ENCODE results near the gene CUBN. TPM values are rescaled to one million over a fixed set of nuclear protein-coding genes. Genes with fewer than 3 reads are reported as not detected.

The CUBN gene
- total RNA-seq, 1 experiment from 2014 or later, result 1.3 TPM

DNA sequence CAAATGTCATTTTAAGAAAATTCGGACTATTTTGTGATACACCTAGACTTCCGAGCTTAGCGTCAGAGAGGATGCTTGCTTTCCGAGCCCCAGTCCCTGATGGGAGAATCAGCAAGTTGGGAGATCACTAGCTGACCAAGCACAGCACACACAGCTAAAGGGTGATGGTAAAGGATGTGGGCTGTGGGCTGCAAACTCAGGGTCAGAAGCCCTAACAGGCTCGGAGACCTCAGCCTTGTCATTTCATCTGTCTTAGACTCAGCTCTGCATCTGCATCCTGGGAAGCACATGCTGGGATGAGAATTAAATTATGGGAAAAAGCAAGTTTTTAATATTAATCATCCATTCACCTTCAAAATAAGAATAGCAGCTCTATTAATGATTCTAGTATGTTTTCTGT, 3.3 kb downstream of the CUBN start:
- intact Hi-C loops (cut with micrococcal nuclease; ENCODE audit: unreplicated experiment) (no loop called here), in situ Hi-C loops (cut with HindIII; ENCODE audit: low pct_unique_long_range_greater_than_20kb, low sequenced_read_pairs) (no loop called here)
- no TSS peak for BruUV-seq (replicated peaks)
- TF ChIP-seq SIN3A (IDR thresholded peaks at IDR 0.05; ENCODE audit: borderline replicate concordance, insufficient read depth, low read depth, low read length) (no peak), POLR2AphosphoS5 (IDR thresholded peaks at IDR 0.05; ENCODE audit: low read depth, low read length) (no peak), TCF7L2 (IDR thresholded peaks at IDR 0.05; ENCODE audit: low read depth, low read length) (no peak)
- TF ChIP-seq, protein P1, sequence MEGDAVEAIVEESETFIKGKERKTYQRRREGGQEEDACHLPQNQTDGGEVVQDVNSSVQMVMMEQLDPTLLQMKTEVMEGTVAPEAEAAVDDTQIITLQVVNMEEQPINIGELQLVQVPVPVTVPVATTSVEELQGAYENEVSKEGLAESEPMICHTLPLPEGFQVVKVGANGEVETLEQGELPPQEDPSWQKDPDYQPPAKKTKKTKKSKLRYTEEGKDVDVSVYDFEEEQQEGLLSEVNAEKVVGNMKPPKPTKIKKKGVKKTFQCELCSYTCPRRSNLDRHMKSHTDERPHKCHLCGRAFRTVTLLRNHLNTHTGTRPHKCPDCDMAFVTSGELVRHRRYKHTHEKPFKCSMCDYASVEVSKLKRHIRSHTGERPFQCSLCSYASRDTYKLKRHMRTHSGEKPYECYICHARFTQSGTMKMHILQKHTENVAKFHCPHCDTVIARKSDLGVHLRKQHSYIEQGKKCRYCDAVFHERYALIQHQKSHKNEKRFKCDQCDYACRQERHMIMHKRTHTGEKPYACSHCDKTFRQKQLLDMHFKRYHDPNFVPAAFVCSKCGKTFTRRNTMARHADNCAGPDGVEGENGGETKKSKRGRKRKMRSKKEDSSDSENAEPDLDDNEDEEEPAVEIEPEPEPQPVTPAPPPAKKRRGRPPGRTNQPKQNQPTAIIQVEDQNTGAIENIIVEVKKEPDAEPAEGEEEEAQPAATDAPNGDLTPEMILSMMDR (IDR thresholded peaks at IDR 0.05), result no peak
- TF ChIP-seq, protein P2, sequence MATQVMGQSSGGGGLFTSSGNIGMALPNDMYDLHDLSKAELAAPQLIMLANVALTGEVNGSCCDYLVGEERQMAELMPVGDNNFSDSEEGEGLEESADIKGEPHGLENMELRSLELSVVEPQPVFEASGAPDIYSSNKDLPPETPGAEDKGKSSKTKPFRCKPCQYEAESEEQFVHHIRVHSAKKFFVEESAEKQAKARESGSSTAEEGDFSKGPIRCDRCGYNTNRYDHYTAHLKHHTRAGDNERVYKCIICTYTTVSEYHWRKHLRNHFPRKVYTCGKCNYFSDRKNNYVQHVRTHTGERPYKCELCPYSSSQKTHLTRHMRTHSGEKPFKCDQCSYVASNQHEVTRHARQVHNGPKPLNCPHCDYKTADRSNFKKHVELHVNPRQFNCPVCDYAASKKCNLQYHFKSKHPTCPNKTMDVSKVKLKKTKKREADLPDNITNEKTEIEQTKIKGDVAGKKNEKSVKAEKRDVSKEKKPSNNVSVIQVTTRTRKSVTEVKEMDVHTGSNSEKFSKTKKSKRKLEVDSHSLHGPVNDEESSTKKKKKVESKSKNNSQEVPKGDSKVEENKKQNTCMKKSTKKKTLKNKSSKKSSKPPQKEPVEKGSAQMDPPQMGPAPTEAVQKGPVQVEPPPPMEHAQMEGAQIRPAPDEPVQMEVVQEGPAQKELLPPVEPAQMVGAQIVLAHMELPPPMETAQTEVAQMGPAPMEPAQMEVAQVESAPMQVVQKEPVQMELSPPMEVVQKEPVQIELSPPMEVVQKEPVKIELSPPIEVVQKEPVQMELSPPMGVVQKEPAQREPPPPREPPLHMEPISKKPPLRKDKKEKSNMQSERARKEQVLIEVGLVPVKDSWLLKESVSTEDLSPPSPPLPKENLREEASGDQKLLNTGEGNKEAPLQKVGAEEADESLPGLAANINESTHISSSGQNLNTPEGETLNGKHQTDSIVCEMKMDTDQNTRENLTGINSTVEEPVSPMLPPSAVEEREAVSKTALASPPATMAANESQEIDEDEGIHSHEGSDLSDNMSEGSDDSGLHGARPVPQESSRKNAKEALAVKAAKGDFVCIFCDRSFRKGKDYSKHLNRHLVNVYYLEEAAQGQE (IDR thresholded peaks at IDR 0.05; ENCODE audit: insufficient read depth in 1 of 2, low read depth in 2 of 2, low read length in 1 of 2), result no peak
- ChIA-PET POLR2A (interaction anchor here (0.6 kb wide), 1 partner anchor 105 kb away, joined by 9 read pairs; no protein-coding TSS in a partner anchor), CTCF (no interaction called here)
- ATAC-seq (no peak), DNase-seq (ENCODE audit: low read depth, low spot score) (no peak)
- Histone ChIP-seq H3K4me3 (ENCODE audit: low read depth in 2 of 2, low read length in 2 of 2) (no peak overlapping the region), H3K4me1 (ENCODE audit: control insufficient read depth, insufficient read depth, low read length) (peaks cover 9% of the 10 kb centered on the region; the same call in 1 of the 2 replicates), H3K27me3 (ENCODE audit: control insufficient read depth, insufficient read depth, low read length) (no peaks in the 10 kb centered on the region), H3K9me3 (ENCODE audit: control insufficient read depth, insufficient read depth, low read depth, low read length) (no peaks in the 10 kb centered on the region), H3K27ac (ENCODE audit: low read length) (peak overlapping the region; percentile 70; the same call in 1 of the 2 replicates), H3K36me3 (ENCODE audit: control insufficient read depth, insufficient read depth, low read length) (no peaks in the 10 kb centered on the region)

DNA sequence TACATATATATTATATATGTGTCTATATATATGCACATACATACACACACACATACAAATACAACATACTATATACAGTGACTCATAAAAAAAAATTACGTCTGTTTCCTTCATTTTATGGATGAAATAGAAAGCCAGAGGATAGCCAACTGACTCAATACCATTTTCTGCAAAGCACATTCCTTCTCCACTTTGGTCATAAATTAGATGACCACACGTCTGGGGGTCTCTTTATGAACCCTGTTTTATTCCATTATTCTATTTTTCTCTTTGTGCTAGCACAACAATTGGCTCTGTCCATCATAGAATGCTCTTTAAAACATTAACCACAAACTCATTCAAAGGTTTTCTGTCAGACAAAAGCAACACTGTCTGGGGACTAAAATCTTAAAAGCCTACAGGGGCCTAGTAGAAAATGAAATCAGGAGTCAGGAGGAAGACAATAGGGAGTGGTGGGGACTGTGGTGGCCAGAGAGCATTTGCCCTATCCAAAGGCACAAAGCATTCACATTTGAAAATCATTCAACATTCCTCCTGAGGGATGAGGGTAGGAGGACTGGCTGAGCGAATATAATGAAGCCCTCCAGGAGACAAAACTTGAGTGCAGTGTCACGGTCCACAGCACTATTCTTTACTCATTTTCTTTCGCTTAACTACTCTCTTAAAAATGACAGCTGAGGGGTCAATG, 4.3 kb downstream of the CUBN start:
- no peak for TF ChIP-seq SIN3A (IDR thresholded peaks at IDR 0.05; ENCODE audit: borderline replicate concordance, insufficient read depth, low read depth, low read length)
- TF ChIP-seq POLR2AphosphoS5 (IDR thresholded peaks at IDR 0.05; ENCODE audit: low read depth, low read length), result no peak
- TF ChIP-seq TCF7L2 (IDR thresholded peaks at IDR 0.05; ENCODE audit: low read depth, low read length), result no peak
- TF ChIP-seq, protein P2 (IDR thresholded peaks at IDR 0.05; ENCODE audit: insufficient read depth in 1 of 2, low read depth in 2 of 2, low read length in 1 of 2), result no peak
- TF ChIP-seq, protein P1 (IDR thresholded peaks at IDR 0.05), result no peak
- in situ Hi-C loops (cut with HindIII; ENCODE audit: low pct_unique_long_range_greater_than_20kb, low sequenced_read_pairs), result no loop called here
- no TSS peak for BruUV-seq (replicated peaks)
- ChIA-PET CTCF (no interaction called here), POLR2A (no interaction called here)
- H3K4me3 ChIP-seq (ENCODE audit: low read depth in 2 of 2, low read length in 2 of 2), result no peak overlapping the region
- intact Hi-C loops (cut with micrococcal nuclease; ENCODE audit: unreplicated experiment), result no loop called here
- DNase-seq (ENCODE audit: low read depth, low spot score), result no peak
- no peaks in the 10 kb centered on the region for H3K27me3 ChIP-seq (ENCODE audit: control insufficient read depth, insufficient read depth, low read length)
- H3K27ac ChIP-seq (ENCODE audit: low read length), result peak overlapping the region; percentile 70; the same call in 1 of the 2 replicates
- peaks cover 9% of the 10 kb centered on the region; the same call in 1 of the 2 replicates for H3K4me1 ChIP-seq (ENCODE audit: control insufficient read depth, insufficient read depth, low read length)
- no peaks in the 10 kb centered on the region for H3K36me3 ChIP-seq (ENCODE audit: control insufficient read depth, insufficient read depth, low read length)
- no peaks in the 10 kb centered on the region for H3K9me3 ChIP-seq (ENCODE audit: control insufficient read depth, insufficient read depth, low read depth, low read length)
- ATAC-seq, result no peak

All from Panc1 (cell line).